K562 (cell line): ENCODE measurements around the gene COL26A1.

ENCODE experiments used
- ARNT ChIP-seq, 2 experiments: fragments of 450-650 bp; IDR thresholded peaks; 2 replicates each; pipeline ENCODE4 v1.6.1; 2016; ENCODE audit warnings: mild to moderate bottlenecking in 1 of 2
- BACH1 ChIP-seq: fragments of 200-800 bp; sonication (Bioruptor generic); IDR thresholded peaks from 2 replicates; pipeline ENCODE4 v1.6.1; 2016; ENCODE audit warnings: missing genetic modification characterization, missing compliant biosample characterization
- BHLHE40 ChIP-seq: IDR thresholded peaks from 2 replicates; pipeline ENCODE4 v1.6.1; 2011; ENCODE audit warnings: low read length, improper control_type of control experiment
- EZH2 ChIP-seq: IDR thresholded peaks from 2 replicates; pipeline ENCODE4 v1.6.1; 2012; ENCODE audit warnings: low read depth, mild to moderate bottlenecking, inconsistent platforms, low read length, borderline replicate concordance
- HCFC1 ChIP-seq: IDR thresholded peaks from 2 replicates; pipeline ENCODE4 v1.6.1; 2012; ENCODE audit warnings: low read depth, low read length, improper control_type of control experiment
- POLR2A ChIP-seq: fragments of 450-650 bp; conservative IDR thresholded peaks from 2 replicates; pipeline ENCODE4 v1.6.1; 2016
- POLR2AphosphoS5 ChIP-seq: IDR thresholded peaks from 2 replicates; pipeline ENCODE4 v1.6.1; 2011; ENCODE audit warnings: mild to moderate bottlenecking, low read depth, low read length, moderate library complexity; ENCODE audit not compliant: control insufficient read depth, insufficient read depth
- TAF7 ChIP-seq: fragments of 450-650 bp; IDR thresholded peaks from 2 replicates; pipeline ENCODE4 v1.6.1; 2016; ENCODE audit warnings: missing genetic modification characterization, missing compliant biosample characterization
- USF2 ChIP-seq: sonication (generic); formaldehyde crosslinking; IDR thresholded peaks from 2 replicates; pipeline ENCODE4 v1.5.0; 2020; ENCODE audit warnings: missing genetic modification reagents
- ZNF239 ChIP-seq: fragments of 250-450 bp; sonication (Bioruptor Pico); IDR thresholded peaks from 2 replicates; pipeline ENCODE4 v1.4.0; 2020; ENCODE audit warnings: mild to moderate bottlenecking
- ZNF318 ChIP-seq, 2 experiments: fragments of 450-650 bp; IDR thresholded peaks; 2 replicates each; pipeline ENCODE4 v1.6.1; 2016; ENCODE audit warnings: mild to moderate bottlenecking in 2 of 2, borderline replicate concordance in 1 of 2, low read depth in 1 of 2, moderate library complexity in 1 of 2
- ZNF639 ChIP-seq, 2 experiments: fragments of 200-800 bp in 1 of 2; sonication (Bioruptor generic) in 1 of 2; sonication (generic) in 1 of 2; formaldehyde crosslinking in 1 of 2; IDR thresholded peaks in 1 of 2; conservative IDR thresholded peaks in 1 of 2; 2 replicates each; pipeline versions ENCODE4 v1.5.0 to v1.6.1; 2016 to 2020; ENCODE audit warnings: missing compliant biosample characterization in 1 of 2, missing genetic modification characterization in 1 of 2, missing genetic modification reagents in 1 of 2
- TF ChIP-seq, protein P1 (sequence below), 2 experiments: fragments of 450-650 bp; IDR thresholded peaks; 2 replicates each; pipeline ENCODE4 v1.6.1; 2018; ENCODE audit warnings: mild to moderate bottlenecking in 2 of 2, low read depth in 1 of 2; ENCODE audit not compliant: partially characterized antibody in 2 of 2

DNA sequence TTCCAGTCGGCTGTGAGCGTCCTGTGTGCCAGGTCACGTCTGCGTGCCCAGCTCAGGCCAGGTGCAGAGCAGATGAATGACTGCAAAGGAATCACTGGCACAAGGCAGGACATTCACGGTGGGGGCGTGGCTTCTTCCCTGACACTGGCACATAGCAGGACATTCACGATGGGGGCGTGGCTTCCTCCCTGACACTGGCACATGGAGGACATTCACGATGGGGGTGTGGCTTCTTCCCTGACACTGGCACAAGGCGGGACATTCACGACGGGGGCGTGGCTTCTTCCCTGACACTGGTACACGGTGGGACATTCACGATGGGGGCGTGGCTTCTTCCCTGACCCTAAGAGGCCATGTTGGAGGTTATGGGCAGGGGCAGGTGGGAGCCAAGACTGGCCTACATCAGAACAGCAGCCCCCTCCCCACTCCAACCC lies 202.1 kb downstream of the COL26A1 start:
- no peak for TF ChIP-seq EZH2
- TF ChIP-seq BHLHE40 = no peak
- TF ChIP-seq HCFC1 = no peak
- TF ChIP-seq, protein P1, sequence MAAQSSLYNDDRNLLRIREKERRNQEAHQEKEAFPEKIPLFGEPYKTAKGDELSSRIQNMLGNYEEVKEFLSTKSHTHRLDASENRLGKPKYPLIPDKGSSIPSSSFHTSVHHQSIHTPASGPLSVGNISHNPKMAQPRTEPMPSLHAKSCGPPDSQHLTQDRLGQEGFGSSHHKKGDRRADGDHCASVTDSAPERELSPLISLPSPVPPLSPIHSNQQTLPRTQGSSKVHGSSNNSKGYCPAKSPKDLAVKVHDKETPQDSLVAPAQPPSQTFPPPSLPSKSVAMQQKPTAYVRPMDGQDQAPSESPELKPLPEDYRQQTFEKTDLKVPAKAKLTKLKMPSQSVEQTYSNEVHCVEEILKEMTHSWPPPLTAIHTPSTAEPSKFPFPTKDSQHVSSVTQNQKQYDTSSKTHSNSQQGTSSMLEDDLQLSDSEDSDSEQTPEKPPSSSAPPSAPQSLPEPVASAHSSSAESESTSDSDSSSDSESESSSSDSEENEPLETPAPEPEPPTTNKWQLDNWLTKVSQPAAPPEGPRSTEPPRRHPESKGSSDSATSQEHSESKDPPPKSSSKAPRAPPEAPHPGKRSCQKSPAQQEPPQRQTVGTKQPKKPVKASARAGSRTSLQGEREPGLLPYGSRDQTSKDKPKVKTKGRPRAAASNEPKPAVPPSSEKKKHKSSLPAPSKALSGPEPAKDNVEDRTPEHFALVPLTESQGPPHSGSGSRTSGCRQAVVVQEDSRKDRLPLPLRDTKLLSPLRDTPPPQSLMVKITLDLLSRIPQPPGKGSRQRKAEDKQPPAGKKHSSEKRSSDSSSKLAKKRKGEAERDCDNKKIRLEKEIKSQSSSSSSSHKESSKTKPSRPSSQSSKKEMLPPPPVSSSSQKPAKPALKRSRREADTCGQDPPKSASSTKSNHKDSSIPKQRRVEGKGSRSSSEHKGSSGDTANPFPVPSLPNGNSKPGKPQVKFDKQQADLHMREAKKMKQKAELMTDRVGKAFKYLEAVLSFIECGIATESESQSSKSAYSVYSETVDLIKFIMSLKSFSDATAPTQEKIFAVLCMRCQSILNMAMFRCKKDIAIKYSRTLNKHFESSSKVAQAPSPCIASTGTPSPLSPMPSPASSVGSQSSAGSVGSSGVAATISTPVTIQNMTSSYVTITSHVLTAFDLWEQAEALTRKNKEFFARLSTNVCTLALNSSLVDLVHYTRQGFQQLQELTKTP (IDR thresholded peaks at IDR 0.05; ENCODE audit: low read depth in 1 of 2, partially characterized antibody in 2 of 2) = no peak
- no peak for TF ChIP-seq POLR2AphosphoS5
- no peak for TF ChIP-seq TAF7 (tag)
- no peak for TF ChIP-seq ZNF639 (CRISPR knock-in tag; conservative IDR thresholded peaks at IDR 0.05 in 1 of 2, IDR thresholded peaks at IDR 0.05 in 1 of 2)
- TF ChIP-seq ZNF239 = no peak
- TF ChIP-seq POLR2A = no peak
- TF ChIP-seq BACH1 = no peak
- TF ChIP-seq USF2 (CRISPR knock-in tag) = no peak
- no peak for TF ChIP-seq ARNT (IDR thresholded peaks at IDR 0.05)
- TF ChIP-seq ZNF318 (IDR thresholded peaks at IDR 0.05; ENCODE audit: borderline replicate concordance in 1 of 2, low read depth in 1 of 2) = no peak
